Right atrium auricular region (tissue), 2 donors: ENCODE results near the gene SASH1. TPM values are rescaled to one million over a fixed set of nuclear protein-coding genes. Genes with fewer than 3 reads are reported as not detected.

ENCODE experiments used
- DNase-seq: peaks from one replicate; pipeline ENCODE4 v3.0.0-alpha.2; 2019; ENCODE audit warnings: low spot score
- H3K27ac ChIP-seq, 2 donors: fragments of 200-600 bp; sonication (generic); 1 replicate in 1 of 2; 2 replicates in 1 of 2; pipeline ENCODE4 v1.5.1; 2016 to 2019
- H3K27me3 ChIP-seq, 2 donors: fragments of 200-600 bp; sonication (generic); one replicate each; pipeline versions ENCODE4 v1.5.1 to v1.6.0; 2017 to 2019
- H3K36me3 ChIP-seq: fragments of 200-600 bp; sonication (generic); one replicate; pipeline ENCODE4 v1.5.1; 2016
- H3K4me1 ChIP-seq, 2 donors: fragments of 200-600 bp; sonication (generic); one replicate each; pipeline versions ENCODE4 v1.5.1 to v1.6.0; 2017 to 2019
- H3K4me3 ChIP-seq, 2 donors: fragments of 200-600 bp; sonication (generic); 1 replicate in 1 of 2; 2 replicates in 1 of 2; pipeline ENCODE4 v1.5.1; 2017 to 2019; ENCODE audit warnings: mild to moderate bottlenecking in 1 of 2, moderate library complexity in 1 of 2
- H3K9me3 ChIP-seq, 2 donors: fragments of 200-600 bp; sonication (generic); one replicate each; pipeline ENCODE4 v1.5.1; 2019
- total RNA-seq, 2 donors: library from RNA; depleted of rRNA; stranded (reverse); fragments of >200 nt; gene quantifications; one replicate each; pipeline ENCODE4 v1.1.0, GENCODE V29; 2016
- TF ChIP-seq, protein P1 (sequence below), 2 donors: fragments of 200-600 bp; sonication (generic); IDR thresholded peaks; one replicate each; pipeline ENCODE4 v1.5.1; 2019; ENCODE audit warnings: antibody characterized with exemption in 2 of 2

SASH1 gene
- total RNA-seq, 2 donors from 2014 or later, result 39.0 to 42.3 TPM

DNA sequence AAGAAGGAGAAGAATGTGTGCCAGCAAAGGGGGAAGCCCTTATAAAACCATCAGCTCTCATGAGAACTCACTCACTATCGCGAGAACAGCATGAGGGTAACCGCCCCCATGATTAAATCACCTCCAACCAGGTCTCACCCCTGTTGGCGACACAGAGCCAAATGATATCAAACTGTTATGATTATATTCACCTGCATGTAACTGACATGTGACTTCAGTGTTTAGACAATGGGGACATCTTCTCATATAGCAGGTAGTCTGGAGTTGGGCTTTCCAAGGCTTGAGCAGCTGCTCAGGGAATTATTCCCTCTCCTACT is 115.2 kb downstream of the SASH1 start:
- H3K27ac ChIP-seq, result no peak overlapping the region
- H3K4me3 ChIP-seq, result no peak overlapping the region
- no peak for DNase-seq
- H3K27me3 ChIP-seq, result no peaks in the 10 kb centered on the region
- TF ChIP-seq, protein P1, sequence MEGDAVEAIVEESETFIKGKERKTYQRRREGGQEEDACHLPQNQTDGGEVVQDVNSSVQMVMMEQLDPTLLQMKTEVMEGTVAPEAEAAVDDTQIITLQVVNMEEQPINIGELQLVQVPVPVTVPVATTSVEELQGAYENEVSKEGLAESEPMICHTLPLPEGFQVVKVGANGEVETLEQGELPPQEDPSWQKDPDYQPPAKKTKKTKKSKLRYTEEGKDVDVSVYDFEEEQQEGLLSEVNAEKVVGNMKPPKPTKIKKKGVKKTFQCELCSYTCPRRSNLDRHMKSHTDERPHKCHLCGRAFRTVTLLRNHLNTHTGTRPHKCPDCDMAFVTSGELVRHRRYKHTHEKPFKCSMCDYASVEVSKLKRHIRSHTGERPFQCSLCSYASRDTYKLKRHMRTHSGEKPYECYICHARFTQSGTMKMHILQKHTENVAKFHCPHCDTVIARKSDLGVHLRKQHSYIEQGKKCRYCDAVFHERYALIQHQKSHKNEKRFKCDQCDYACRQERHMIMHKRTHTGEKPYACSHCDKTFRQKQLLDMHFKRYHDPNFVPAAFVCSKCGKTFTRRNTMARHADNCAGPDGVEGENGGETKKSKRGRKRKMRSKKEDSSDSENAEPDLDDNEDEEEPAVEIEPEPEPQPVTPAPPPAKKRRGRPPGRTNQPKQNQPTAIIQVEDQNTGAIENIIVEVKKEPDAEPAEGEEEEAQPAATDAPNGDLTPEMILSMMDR (IDR thresholded peaks at IDR 0.05), result no peak
- H3K4me1 ChIP-seq, result peaks cover 0 to 43% of the 10 kb centered on the region in 2 donors
- no peaks in the 10 kb centered on the region for H3K9me3 ChIP-seq
- H3K36me3 ChIP-seq, result no peaks in the 10 kb centered on the region

DNA sequence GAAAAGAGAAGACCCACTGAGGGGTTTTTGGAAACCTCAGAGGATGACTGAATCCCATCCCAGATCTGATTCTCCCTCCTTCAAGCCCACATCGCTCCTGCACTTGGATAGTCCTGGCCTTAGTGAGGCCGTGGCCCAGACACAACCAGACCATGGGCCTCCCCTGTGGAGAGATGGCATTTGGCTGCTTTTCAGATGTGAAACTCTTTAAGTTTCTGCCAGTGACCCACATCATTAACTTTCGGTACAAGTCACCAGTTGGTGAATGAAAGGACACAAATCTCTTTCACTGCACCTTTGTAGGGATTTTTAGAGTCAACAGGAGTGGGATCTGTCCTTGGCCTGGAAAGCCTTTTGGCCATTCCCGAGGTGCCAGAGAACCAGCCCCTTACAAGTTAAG is 116.6 kb downstream of the SASH1 start:
- H3K27ac ChIP-seq, result no peak overlapping the region
- H3K4me3 ChIP-seq, result no peak overlapping the region
- peaks cover 0 to 45% of the 10 kb centered on the region in 2 donors for H3K4me1 ChIP-seq
- H3K27me3 ChIP-seq, result no peaks in the 10 kb centered on the region
- no peaks in the 10 kb centered on the region for H3K36me3 ChIP-seq
- TF ChIP-seq, protein P1 (IDR thresholded peaks at IDR 0.05), result no peak
- DNase-seq, result no peak
- H3K9me3 ChIP-seq, result no peaks in the 10 kb centered on the region

DNA sequence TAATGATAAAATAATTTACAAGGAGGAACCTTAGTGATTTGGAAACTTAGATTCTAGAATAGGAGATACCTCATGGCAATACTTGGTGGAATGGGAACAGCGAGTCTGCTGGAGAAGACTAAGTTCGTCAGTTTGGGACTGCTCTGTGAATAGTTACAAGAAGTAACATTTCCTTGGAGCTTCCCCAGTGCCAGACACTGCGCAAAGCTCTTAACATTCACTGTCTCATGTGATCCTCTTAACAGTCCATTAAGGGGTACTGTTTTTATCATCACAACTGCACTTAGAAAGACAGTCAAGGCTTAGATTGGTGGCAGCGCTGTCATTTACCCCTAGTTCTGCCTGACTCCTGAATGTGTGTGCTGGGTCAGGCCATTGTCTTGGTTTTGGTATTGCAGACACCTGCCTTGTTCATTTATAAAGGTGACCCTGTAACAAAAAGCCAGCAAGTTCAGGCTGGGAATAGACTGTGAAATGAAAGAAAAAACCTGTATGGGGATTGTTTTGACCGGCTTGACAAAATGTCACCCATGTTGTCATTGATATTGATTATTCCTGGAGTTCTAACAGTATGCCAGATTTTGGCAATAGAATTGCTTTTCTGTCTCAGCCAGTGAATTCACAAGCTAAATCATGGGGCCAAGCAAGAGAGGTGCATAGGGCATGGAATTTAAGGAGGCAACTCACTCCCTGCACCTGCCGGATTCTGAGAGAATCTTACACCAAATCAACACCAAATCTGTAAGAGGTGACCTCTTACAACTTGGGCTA is 118.4 kb downstream of the SASH1 start:
- no peaks in the 10 kb centered on the region for H3K9me3 ChIP-seq
- TF ChIP-seq, protein P1 (IDR thresholded peaks at IDR 0.05), result no peak
- no peaks in the 10 kb centered on the region for H3K27me3 ChIP-seq
- DNase-seq, result no peak
- no peaks in the 10 kb centered on the region for H3K36me3 ChIP-seq
- H3K4me1 ChIP-seq, result peaks cover 0 to 45% of the 10 kb centered on the region in 2 donors
- H3K4me3 ChIP-seq, result no peak overlapping the region
- H3K27ac ChIP-seq, result peak overlapping the region; percentile 12 to 28

DNA sequence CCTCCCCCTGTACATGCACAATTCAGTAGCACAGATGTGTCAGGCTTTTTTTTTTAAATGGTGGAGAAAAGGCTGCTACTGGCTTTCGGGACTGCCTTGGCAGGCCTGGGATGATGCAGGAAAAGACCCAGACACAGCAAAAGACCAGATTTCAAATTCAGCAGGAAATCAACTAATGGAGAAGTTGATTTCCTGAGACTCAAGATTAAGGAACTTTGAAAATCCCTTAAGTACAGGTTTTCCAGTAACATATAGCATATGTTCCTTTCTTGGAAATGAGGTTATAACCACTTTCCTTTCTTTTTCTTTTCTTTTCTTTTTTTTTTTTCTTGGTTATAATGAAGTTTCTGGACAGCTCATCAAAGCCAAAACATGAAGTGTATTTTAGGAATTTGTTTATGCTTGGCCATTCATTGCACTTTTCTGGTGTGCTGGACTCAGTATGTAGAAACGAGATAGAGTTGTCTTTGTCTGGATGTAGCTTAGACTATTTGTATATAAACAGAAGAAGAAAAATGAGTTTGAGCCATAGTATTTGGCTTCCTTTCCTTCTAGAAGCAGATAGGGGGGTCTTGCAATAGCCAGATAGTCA is 119.4 kb downstream of the SASH1 start:
- no peaks in the 10 kb centered on the region for H3K9me3 ChIP-seq
- peak overlapping the region; percentile 12 to 28 for H3K27ac ChIP-seq
- no peak for DNase-seq
- no peaks in the 10 kb centered on the region for H3K27me3 ChIP-seq
- H3K36me3 ChIP-seq, result no peaks in the 10 kb centered on the region
- H3K4me1 ChIP-seq, result peaks cover 0 to 45% of the 10 kb centered on the region in 2 donors
- TF ChIP-seq, protein P1 (IDR thresholded peaks at IDR 0.05), result no peak
- H3K4me3 ChIP-seq, result no peak overlapping the region

DNA sequence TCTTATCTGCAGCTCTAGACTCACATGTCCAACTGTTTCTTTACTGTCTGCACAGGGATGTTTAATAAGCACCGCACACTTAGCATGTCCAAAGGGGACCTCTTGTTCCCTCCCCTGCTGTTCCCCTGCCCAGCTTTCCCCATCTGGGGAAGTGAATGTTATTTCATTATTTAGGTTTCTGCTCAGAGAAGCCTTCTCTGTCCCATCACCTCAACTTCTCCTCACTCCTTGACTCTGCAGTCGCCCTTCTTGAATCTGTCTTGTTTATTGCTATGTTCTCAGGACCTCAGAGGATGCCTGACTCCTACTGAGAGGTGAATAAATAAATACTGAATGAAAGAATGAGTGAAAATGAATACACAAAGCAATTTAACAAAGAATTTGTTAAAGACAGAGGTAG is 121.0 kb downstream of the SASH1 start:
- H3K36me3 ChIP-seq, result no peaks in the 10 kb centered on the region
- TF ChIP-seq, protein P1 (IDR thresholded peaks at IDR 0.05), result no peak
- peaks cover 0 to 45% of the 10 kb centered on the region in 2 donors for H3K4me1 ChIP-seq
- no peak for DNase-seq
- H3K4me3 ChIP-seq, result no peak overlapping the region
- no peaks in the 10 kb centered on the region for H3K9me3 ChIP-seq
- no peak overlapping the region for H3K27ac ChIP-seq
- H3K27me3 ChIP-seq, result no peaks in the 10 kb centered on the region
